SIG-M5 treated with dmso at 0.1 percent for 504 hours (cell line): ENCODE data around the gene HYAL2.
A peak's percentile ranks its signal among the peaks of the same experiment; 100 is the strongest.
"Not testable (repeated sequence)": the region's sequence is repeated elsewhere in the genome, so short reads cannot be mapped to it uniquely, and the experiment has no call there.

Experiments
- DNase-seq: peaks from one replicate; lab custom pipeline; 2025; ENCODE audit not compliant: unreplicated experiment; lab: John Stamatoyannopoulos, UW

HYAL2 gene

DNA sequence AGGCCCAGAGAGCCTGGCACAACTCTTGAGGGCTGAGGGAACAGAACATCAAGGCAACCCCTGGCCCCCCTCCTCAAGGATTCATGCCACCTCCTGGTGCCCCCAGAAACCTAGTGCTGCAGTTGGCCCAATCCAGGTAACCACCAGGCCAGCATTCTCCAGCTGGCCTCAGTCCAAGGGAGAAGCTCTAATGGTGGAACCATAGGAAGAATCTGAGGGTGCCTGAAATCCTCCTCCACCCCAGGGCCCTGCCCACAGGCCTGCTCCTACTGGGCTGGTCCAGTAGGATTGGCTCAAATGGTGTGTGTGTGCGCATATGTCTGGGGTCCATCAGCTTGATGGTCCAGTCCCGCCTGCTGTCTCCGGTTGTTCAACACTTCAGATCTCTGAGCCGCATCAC is 7.7 kb downstream of the HYAL2 start:
- no peak for DNase-seq

DNA sequence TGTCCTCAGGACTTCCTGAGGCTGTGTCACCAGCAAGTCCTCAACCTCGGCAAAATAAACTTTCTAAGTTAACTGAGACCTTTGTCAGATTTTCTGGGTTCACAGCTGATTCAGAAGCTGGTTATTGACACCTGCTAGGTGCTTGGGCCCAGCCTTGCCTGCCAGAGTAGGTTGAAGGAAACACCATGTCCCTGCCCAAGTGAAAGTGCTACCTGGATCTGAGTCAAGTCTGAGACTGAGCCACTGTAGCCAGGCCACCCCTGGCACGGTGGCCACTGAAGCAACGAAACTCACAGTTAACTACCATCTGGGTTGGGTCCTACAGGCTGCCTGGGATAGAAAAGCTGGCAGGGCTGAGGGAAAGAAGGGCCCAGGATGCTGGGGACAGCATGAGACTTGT is 8.2 kb downstream of the HYAL2 start:
- no peak for DNase-seq

DNA sequence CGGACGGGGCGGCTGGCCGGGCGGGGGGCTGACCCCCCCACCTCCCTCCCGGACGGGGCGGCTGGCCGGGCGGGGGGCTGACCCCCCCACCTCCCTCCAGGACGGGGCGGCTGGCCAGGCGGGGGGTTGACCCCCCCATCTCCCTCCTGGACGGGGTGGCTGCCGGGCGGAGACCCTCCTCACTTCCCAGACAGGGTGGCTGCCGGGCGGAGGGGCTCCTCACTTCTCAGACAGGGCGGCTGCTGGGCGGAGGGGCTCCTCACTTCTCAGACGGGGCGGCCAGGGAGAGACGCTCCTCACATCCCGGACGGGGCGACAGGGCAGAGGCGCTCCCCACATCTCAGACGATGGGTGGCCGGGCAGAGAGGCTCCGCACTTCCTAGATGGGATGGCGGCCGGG is 10.5 kb downstream of the HYAL2 start:
- not testable (repeated sequence) for DNase-seq

DNA sequence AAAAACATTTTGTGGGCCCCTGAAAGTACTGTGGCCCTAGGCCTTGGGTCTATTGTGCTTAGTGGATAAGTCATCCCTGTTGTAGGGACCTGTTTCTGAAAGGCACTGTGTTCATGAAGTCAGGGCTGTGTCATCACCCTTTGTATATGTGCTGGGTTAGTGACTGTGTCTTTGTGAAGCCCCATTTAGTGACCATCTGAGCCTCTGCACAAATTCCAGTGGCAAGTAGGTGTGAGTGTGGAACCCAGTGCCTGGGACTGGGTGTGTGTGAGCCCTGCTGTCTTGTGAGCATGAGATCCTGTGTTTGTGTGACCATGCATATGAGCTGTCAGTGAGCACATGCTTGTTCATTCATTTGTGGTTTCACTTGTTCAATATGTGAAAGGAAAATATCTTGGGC is 17.9 kb downstream of the HYAL2 start:
- no peak for DNase-seq

DNA sequence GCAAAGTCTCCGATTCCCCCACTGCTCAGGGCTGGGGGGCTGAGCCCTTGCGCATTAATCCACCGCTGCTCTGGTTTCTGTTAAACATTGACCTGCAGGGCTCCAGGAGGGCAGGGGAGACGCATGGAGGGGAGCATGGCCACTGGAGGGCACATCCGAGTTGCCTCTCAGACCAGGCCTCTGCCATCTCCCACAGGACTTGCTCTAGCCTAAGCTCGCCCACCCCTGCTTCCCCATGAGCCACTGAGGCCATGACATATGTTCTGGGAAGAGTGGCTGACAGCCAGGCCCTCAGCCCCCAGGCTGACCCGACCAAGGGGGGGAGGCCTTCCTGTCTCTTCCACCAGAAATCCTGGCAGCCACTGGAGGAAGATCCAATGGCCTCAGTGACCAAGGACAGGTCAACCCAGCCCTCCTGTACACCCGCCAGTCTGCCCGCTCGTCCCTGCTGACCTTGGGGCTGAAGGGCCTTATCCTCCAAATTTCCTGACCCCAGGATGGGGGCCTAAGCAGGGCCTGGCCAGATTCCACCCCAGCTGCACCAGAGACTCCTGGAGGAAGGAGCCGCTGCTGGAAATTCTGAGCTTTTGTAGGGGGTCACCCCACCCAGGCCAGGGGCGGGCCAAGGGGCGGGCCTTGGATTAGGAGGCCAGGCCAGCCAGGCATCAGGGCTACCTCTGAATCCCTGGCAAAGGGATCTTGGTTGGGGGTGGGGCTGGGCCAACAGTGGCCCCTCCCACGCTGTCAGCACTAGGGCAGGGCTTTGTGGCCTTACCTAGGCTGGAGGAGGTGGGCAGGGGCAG is 19.3 kb downstream of the HYAL2 start, which contains the start of gene HYAL1:
Gene HYAL1, minus strand, starts transcription at position 562 of the 803 bp plus-strand sequence. CDS start 618 bp downstream, outside the sequence.
- no peak for DNase-seq

DNA sequence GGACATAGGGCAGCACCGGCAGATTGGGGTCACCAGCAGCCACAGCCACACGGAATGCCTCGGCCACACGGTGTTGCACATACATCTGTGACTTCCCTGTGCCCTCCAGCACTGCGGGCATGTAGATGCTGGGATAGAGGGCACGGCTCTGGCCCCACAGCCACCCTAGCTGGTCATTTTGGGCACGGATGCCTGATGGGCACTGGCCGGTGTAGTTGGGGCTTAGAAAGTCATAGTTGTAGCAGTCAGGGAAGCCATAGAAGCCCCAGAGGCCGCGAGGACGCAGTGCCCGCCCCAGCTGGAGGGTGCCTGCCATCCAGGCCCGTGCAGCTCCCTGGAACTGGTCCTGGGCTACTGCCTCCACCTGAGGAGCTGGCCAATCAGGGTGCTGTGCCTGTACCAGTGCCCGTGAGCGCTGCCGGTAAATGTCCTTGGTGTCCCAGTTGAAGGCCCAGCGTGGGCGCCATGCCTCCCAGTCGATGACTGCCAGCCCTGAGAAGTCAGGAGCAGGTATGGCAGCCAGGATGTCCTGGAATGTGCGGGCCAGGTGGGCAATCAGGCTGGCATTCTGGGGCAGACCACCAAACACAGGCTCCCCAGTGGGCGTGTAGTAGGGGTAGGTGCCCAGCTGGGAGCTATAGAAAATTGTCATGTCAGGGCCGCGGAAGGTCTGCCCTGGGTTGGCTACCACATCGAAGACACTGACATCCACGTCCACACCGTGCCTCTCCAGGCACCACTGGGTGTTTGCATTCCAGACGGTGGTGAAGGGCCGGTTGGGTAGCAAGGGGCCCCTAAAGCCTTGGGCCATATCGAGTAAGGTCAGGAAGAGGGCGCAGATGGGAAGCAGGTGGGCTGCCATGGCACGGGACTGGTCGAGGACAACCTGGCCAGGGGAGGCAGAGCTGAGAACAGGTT is 20.2 kb downstream of the HYAL2 start:
- DNase-seq = no peak

DNA sequence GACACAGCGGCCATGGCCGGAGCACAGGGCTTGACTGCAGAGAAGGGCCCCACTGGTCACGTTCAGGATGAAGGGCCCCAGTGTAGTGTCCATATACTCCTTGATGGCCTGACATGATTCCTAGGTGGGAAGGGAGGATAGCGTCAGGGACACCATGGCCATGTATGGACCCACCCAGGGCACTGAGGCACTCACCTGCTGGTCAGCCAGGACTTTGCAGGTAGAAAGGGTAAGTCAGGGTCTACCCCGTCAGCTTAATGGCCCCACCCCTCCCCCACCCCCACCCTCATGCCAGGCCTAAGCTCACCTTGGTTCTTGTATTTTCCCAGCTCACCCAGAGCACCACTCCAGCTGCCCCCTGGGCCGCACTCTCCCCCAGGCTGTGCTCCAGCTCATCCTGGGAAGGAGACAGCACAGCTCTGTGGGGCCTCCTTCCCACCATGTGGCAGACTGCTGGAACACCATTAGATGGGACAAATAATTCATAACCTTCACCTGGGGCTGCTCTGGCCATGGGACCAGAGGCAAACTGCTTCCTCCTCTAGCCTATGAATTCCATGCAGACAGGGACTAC is 21.8 kb downstream of the HYAL2 start:
- no peak for DNase-seq

DNA sequence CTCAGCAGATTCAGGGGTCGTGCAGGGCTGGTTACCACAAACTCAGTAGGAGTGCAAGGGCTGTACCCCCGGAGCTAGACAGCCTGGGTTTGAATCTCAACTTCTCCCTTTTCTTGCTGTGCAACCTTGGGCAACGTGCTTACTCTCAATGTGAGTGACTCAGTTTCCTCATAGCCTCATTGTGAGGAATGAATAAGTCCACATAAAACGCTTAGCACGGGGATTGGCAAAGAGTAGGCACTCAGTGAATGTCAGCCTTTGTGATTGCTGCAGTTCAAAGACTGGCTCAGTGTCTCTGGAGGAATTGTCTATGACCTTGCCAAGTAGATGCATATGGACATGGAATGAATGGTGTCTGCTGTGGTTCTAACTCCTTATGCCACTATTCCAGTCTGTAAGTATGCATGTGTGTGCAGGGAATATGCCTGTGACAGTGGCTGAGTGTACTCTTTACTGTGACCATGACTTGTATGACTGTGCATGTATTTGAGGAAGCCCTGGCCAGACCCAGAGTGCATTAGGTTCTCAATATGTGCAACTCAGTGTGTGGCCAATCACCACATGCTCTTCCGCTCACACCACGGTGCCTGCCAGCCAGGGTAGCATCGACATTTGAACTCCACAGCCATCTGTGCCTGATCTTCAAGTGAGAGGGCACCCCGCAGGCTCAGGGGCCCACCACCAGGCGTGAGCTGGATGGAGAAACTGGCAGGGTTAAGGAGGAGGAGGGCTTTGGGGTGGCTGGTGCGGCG is 22.4 kb downstream of the HYAL2 start:
- peak; percentile 84 for DNase-seq

DNA sequence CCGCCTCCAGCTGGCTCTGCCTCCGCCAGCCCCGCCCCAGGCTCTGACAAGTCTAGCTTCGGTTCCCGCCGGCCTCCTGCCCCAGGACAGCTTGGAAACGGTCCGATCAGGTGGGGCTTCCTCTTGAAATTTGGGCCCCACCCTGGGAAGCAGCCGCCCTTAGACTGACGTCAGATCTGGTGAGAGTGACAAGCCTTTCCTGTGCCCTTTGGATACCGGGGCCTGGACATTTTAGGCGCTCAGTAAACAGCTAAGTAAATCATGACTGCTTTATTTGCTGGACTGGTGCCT is 23.0 kb downstream of the HYAL2 start:
- no peak for DNase-seq

DNA sequence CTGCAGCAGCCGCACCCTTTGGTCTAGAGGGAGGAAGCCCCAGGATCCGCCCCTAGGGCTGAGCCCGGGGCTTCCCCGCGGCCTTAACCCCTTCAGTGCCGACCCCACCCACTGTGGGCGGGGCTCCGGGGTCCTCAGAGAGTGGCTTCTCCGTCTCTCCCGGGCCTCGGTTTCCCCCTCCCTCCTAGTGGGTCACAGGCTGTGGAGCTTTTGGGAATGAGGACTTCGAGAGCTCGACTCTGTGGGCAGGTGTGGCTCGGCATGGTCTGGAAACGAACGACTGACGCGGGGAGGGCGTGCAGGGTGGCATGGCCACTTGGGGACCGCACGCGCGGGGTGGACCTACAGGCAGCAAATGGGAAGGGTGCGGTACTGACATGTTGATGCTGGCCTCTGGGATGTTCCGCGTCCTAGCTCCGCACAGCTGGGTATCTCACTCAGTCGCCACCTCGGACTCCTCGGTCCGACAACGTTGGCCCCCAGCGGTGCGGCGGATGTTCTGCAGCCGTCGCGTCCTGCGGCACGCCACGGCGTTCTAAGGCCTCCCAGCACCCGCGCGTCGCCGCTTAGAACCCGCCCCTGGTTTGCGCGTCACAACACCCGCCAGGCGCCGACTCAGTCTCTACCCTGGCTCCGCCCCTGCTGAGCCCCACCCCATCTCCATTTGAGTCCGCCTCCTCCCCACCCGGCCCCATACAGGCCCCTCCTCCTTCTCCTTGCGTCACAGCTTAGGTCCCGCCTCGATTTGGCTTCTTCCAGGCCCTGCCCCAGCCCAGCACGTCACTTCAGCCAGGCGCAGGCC is 23.5 kb downstream of the HYAL2 start, which contains the start of the genes HYAL3 and NAA80:
Gene HYAL3, minus strand, starts transcription at position 570 of the 802 bp plus-strand sequence. CDS start 3,803 bp downstream, outside the sequence.
Gene NAA80, minus strand, starts transcription at position 570 of the 802 bp plus-strand sequence. CDS start 1,942 bp downstream, outside the sequence.
- DNase-seq = peak; percentile 99

DNA sequence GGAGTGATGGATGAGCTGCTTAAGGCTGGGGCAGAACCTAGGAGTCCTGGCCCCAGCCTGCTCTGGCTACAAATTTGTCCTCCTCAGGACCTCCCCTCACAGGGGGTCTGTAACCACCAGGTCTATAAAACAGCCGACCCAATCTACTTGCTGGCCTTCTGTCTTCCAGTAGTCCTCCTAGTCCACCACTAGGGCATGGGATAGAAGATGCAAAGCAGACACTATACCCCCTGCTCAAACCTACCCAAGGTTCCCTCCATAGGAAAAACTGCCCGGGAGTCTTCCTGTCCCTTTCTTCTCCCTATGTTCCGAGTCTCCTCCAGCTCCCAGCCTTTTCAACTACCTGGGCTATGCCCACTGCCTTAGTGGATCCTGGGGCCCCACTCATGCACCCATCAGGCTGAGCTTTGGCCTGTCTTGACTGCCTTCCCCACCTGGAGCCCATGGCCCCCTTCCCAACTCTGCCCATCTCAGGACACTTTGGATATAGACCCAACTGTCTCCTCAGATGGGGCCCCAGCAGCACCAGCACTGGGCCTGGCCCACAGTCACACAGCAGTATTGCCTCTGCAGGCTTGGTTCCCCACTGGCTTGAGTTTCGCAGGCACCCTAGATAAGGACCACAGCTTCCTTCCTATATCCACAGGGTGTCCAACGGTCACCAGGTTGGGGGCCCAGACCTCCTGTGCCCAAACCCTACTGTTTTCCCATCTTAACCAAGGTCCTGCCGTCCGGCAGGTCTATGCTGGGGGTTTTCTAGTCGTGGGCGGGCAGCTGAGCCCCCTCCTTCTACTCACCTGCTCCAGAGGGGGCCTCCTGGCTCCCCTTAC is 24.4 kb downstream of the HYAL2 start:
- DNase-seq = peak; percentile 60

DNA sequence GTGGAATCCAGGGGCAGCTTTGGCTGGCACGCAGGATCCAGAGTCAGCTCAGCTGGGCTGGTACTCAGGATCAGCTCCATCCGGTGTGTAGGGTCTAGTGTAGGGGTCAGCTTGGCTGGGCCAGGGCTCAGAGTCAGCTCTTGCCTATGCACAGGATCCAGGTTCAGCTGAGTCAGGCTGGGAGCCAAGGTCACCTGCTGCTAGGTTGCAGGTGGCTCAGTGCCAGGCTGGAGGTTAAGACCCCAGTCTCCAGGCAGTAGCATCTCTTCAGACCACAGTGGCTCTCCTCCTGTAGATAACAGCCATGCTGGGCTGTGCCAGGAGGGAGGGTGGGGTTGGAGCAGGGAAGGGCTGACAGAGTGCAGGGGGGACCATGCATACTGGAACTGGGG is 25.2 kb downstream of the HYAL2 start:
- no peak for DNase-seq

DNA sequence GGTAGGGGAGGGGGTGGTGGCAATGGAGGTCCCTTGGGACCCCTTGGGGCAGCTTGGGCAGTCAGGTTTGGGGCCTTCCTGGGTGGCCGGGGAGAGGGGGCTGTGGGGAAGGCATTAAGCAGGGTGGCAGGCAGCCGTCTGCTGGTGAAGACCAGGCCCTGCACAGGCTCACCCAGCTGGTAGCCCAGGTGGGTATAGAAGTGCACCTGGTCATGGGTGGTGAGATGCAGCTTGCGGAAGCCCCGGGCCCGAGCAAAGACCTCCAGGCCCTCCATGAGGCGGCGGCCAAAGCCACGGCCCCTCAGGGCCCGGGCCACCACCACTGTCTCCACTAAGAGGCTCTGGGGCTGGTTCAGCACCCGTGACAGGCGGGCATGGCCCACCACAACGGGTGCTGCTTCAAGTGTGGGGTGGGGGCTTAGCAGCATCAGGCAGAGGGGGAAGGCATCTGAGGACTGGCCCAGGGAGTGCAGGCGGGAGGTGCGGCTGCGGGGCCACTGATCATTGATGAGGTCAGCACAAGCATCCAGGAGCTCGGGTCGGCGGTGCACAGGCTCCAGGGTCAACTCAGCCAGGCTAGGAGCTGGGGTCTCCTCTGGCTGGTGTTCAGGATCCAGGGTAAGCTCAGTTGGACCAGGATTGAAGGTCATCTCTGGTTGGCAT is 25.7 kb downstream of the HYAL2 start:
- no peak for DNase-seq

DNA sequence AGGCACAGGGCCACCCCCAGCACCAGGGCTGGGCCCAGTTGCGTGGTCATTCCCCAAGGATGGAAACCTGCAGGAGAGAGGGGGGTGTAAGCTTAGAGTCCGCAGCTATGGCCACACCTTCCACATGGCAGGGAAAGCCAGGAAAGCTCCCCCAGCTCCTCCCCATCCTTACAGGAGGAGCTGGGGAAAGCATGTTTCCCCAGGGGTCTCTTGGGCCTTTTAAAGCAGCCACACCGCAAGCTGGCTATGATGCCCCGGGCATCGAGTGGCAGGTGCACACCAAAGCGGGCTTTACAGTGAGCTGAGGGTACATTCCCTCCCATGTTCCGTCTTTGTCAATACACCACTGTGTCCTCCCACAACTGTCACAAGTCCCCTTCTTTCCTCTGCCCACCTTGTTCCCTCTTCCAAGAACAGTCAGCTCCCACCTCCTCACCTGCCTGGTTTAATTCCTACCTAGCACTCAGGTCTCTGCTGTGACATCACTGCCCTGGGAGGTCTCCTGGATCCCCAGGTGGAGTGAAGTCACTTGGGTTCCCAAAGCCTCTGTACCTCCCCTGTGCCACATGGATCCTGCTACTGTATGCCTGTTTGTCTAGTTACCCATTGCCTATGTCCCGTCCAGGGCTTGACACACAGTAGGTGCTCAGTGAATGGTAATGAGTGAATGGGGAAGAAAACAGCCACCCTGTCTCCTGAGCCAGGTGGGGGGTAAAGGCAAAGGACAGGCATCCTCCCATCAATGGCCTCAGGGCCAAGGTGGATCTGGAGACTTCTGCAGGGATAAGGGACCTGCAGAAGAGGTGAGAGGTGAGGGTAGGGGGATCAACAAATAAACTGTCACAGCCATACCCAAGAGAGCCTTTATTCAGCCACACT is 26.8 kb downstream of the HYAL2 start:
- DNase-seq = no peak

DNA sequence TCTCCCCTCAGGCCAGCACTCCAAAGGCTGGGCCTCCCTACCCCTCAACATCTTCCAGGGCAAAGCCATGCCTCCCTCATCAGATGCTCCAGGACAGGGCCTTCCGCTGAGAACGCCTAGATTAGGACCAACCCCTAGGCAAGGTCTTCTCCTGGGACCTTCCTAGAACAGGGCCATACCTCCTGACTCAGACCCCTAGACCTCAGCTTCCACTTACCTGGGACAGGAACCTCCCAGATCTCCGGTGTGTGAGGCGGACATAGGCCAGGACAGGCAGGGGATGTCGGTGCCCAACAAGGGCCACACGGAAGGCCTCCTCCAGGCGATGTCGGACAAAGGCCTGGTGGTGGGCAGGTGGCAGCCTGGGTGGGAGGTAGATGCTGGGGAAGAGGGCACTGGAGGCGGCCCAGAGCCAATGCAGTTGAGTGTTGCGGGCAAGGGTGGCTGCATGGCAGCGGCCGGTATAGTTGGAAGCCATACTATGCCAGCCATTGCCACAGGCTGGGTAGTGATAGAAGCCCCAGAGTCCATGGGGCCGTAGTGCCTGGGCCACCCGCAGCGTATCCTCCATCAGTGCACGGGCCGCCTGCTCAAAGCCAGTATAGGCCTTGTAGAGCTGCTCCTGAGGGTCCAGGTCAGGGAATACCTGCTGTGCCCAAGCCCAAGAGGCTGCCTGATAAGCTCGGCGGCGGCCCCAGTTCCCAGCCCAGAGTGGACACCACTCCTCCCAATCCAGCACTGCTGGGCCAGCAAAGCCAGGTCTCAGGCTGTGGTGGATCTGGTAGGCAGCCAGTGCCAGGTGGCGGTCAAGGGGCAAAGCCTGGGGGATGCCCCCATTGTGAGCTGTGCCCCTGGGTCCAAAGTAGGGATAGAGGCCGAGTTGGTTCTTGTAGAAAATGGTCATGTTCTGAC is 27.8 kb downstream of the HYAL2 start:
- no peak for DNase-seq

DNA sequence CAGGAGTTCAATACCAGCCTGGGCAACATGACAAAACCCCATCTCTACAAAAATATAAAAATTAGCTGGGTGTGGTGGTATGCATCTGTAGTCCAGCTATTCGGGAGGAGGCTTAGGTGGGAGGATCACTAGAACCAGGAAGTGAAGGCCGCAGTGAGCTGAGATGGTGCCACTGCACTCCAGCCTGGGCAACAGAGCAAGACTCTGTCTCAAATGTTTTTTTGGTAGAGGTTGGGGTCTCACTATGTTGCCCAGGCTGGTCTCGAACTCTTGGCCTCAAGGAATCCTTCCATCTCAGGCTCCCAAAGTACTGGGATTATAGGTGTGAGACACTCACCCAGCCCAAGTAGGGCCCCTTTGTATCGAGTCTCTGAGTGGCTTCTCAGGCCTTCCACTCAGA is 28.5 kb downstream of the HYAL2 start:
- DNase-seq = no peak
